ENCODE data around the gene MAST3.
A peak's percentile ranks its signal among the peaks of the same experiment; 100 is the strongest.

- TF ChIP-seq EZH2 (IDR thresholded peaks at IDR 0.05; ENCODE audit: borderline replicate concordance, low read depth, low read length, severe bottlenecking) (no peak), CTCF (IDR thresholded peaks at IDR 0.05; ENCODE audit: extremely low read depth in 1 of 2, insufficient read depth in 1 of 2, low read depth in 1 of 2, low read length in 2 of 2) (peak; percentile 78 to 87)
Observed at GRCh38 chr19:18058208-18059009, 39.2 kb upstream of the MAST3 start.

Measured in endothelial cell of umbilical vein (primary cell).